ENCODE results near the gene HAP1.
"Not testable (repeated sequence)": the region's sequence is repeated elsewhere in the genome, so short reads cannot be mapped to it uniquely, and the experiment has no call there.

Gene HAP1

GRCh38 chr17:41678411-41678906, 56.0 kb downstream of the HAP1 start:
- Histone ChIP-seq H3K36me3 (ENCODE audit: control insufficient read depth in 2 of 2, insufficient read depth in 1 of 2, low read length in 2 of 2) (no peaks in the 10 kb centered on the region), H3K9me3 (ENCODE audit: control insufficient read depth, insufficient read depth, low read depth, low read length) (no peaks in the 10 kb centered on the region), H3K27ac (ENCODE audit: extremely low read depth, low read depth, low read length) (no peak overlapping the region), H3K4me1 (ENCODE audit: control insufficient read depth, insufficient read depth, low read length) (no peaks in the 10 kb centered on the region), H3K4me3 (ENCODE audit: low read depth, low read length) (no peak overlapping the region)
- ChIA-PET CTCF (interaction anchor here (0.6 to 9.2 kb wide), 12 partner anchors 10 to 1228 kb away, joined by 3 to 126 read pairs (median 3); partner anchors contain the start of gene EIF1), POLR2A (interaction anchor here (0.6 to 3.9 kb wide), 4 partner anchors 11 to 1357 kb away, joined by 3 to 104 read pairs (median 4); partner anchors contain the start of genes DNAJC7 and EIF1)
- TF ChIP-seq ZNF610 (tag by site-specific recombination; IDR thresholded peaks at IDR 0.05; ENCODE audit: borderline replicate concordance): no peak
- TF ChIP-seq ELK4 (IDR thresholded peaks at IDR 0.05; ENCODE audit: borderline replicate concordance, low read depth, low read length): no peak
- TF ChIP-seq MZF1 (tag by site-specific recombination; IDR thresholded peaks at IDR 0.05; ENCODE audit: borderline replicate concordance): peak; percentile 81; the same call in 1 of the 2 replicates
- no peak for TF ChIP-seq ZNF302 (tag by site-specific recombination; IDR thresholded peaks at IDR 0.05; ENCODE audit: low read depth)
- no peak for TF ChIP-seq ZNF544 (tag by site-specific recombination; IDR thresholded peaks at IDR 0.05)
- TF ChIP-seq SETDB1 (IDR thresholded peaks at IDR 0.05; ENCODE audit: insufficient read length, low read length): peak; percentile 90
- no peak for TF ChIP-seq ZSCAN16 (tag by site-specific recombination; IDR thresholded peaks at IDR 0.05)

GRCh38 chr17:41676058-41676419, 58.4 kb downstream of the HAP1 start:
- Histone ChIP-seq H3K4me1 (ENCODE audit: control insufficient read depth, insufficient read depth, low read length) (no peaks in the 10 kb centered on the region), H3K36me3 (ENCODE audit: control insufficient read depth in 2 of 2, insufficient read depth in 1 of 2, low read length in 2 of 2) (no peaks in the 10 kb centered on the region), H3K27ac (ENCODE audit: extremely low read depth, low read depth, low read length) (no peak overlapping the region), H3K4me3 (ENCODE audit: low read depth, low read length) (no peak overlapping the region), H3K9me3 (ENCODE audit: control insufficient read depth, insufficient read depth, low read depth, low read length) (no peaks in the 10 kb centered on the region)
- ChIA-PET POLR2A (no interaction called here), CTCF (interaction anchor here (0.5 to 9.2 kb wide), 4 partner anchors 9 to 305 kb away, joined by 3 to 126 read pairs (median 4); no protein-coding TSS in a partner anchor)
- TF ChIP-seq SCRT2 (tag by site-specific recombination; IDR thresholded peaks at IDR 0.05): peak; percentile 43; the same call in 1 of the 2 replicates
- no peak for TF ChIP-seq KLF8 (tag by site-specific recombination; IDR thresholded peaks at IDR 0.05)
- TF ChIP-seq ZNF561 (tag by site-specific recombination; IDR thresholded peaks at IDR 0.05; ENCODE audit: borderline replicate concordance): no peak
- no peak for TF ChIP-seq ZNF16 (tag by site-specific recombination; IDR thresholded peaks at IDR 0.05; ENCODE audit: low read depth)
- TF ChIP-seq SETDB1 (IDR thresholded peaks at IDR 0.05; ENCODE audit: insufficient read length, low read length): no peak
- no peak for TF ChIP-seq ZNF473 (tag by site-specific recombination; IDR thresholded peaks at IDR 0.05)

GRCh38 chr17:41675157-41676057, 59.0 kb downstream of the HAP1 start:
- H3K4me1 ChIP-seq (ENCODE audit: control insufficient read depth, insufficient read depth, low read length); H3K27ac ChIP-seq (ENCODE audit: extremely low read depth, low read depth, low read length); POLR2A ChIA-PET; H3K36me3 ChIP-seq (ENCODE audit: control insufficient read depth in 2 of 2, insufficient read depth in 1 of 2, low read length in 2 of 2); H3K9me3 ChIP-seq (ENCODE audit: control insufficient read depth, insufficient read depth, low read depth, low read length); H3K4me3 ChIP-seq (ENCODE audit: low read depth, low read length): not testable (repeated sequence)
- CTCF ChIA-PET: interaction anchor here (0.6 to 9.2 kb wide), 3 partner anchors 9 to 127 kb away, joined by 3 to 126 read pairs (median 5); no protein-coding TSS in a partner anchor

All from HEK293 (cell line).